Activated effector memory CD4-positive, alpha-beta T cell treated with anti-CD3 and anti-CD28 coated beads, Interleukin-2, amount 50 U/mL, for 16 hours (primary cell): Measurements from ENCODE around the gene ESR1.

Experiments used
- DNase-seq: peaks from one replicate; pipeline ENCODE4 v3.0.0-alpha.2; 2020

Gene ESR1

GRCh38 chr6:152143359-152143758, 335.9 kb downstream of the ESR1 start:
- DNase-seq = no peak

- no peak for DNase-seq
These were observed 338.9 kb downstream of the ESR1 start for GRCh38 chr6:152146385-152146784.

GRCh38 chr6:152147269-152147668, 339.8 kb downstream of the ESR1 start:
- DNase-seq = no peak

GRCh38 chr6:152148412-152148811, 340.9 kb downstream of the ESR1 start:
- DNase-seq = no peak

GRCh38 chr6:152150196-152150595, 342.7 kb downstream of the ESR1 start:
- no peak for DNase-seq

GRCh38 chr6:152151920-152152319, 344.4 kb downstream of the ESR1 start:
- no peak for DNase-seq

GRCh38 chr6:152154559-152155356, 347.3 kb downstream of the ESR1 start:
- no peak for DNase-seq

- DNase-seq = no peak
These were observed 348.3 kb downstream of the ESR1 start for GRCh38 chr6:152155792-152156191.

- DNase-seq = no peak
These were observed 352.9 kb downstream of the ESR1 start for GRCh38 chr6:152160346-152160745.

- DNase-seq = no peak
These were observed 354.0 kb downstream of the ESR1 start for GRCh38 chr6:152161501-152161900.

GRCh38 chr6:152164957-152165356, 357.5 kb downstream of the ESR1 start:
- no peak for DNase-seq

GRCh38 chr6:152166497-152166896, 359.0 kb downstream of the ESR1 start:
- no peak for DNase-seq

- DNase-seq = no peak
These were observed 359.4 kb downstream of the ESR1 start for GRCh38 chr6:152166897-152167296.

- DNase-seq = no peak
These were observed 360.4 kb downstream of the ESR1 start for GRCh38 chr6:152167641-152168603.

GRCh38 chr6:152170313-152170701, 362.8 kb downstream of the ESR1 start:
- DNase-seq = no peak

GRCh38 chr6:152170702-152171667, 363.5 kb downstream of the ESR1 start:
- peak; percentile 87 for DNase-seq

- no peak for DNase-seq
These were observed 365.8 kb downstream of the ESR1 start for GRCh38 chr6:152173321-152173720.

- DNase-seq = no peak
These were observed 366.5 kb downstream of the ESR1 start for GRCh38 chr6:152173957-152174356.

- DNase-seq = no peak
These were observed 368.8 kb downstream of the ESR1 start for GRCh38 chr6:152176268-152176667.
